ENCODE data around the gene DCK.
"Not testable (repeated sequence)": the region's sequence is repeated elsewhere in the genome, so short reads cannot be mapped to it uniquely, and the experiment has no call there.

Gene DCK

GRCh38 chr4:71001363-71001762 lies 7.9 kb downstream of the DCK start:
- DNase-seq (ENCODE audit: low read depth in 3 of 3) = not testable (repeated sequence)

- DNase-seq (ENCODE audit: low read depth in 3 of 3) = no peak
Measured at GRCh38 chr4:71004281-71004851, 10.9 kb downstream of the DCK start.

GRCh38 chr4:71005025-71005424 lies 11.6 kb downstream of the DCK start:
- not testable (repeated sequence) for DNase-seq (ENCODE audit: low read depth in 3 of 3)

- no peak for DNase-seq (ENCODE audit: low read depth in 3 of 3)
Measured at GRCh38 chr4:71006203-71006907, 12.9 kb downstream of the DCK start.

GRCh38 chr4:71008196-71008595 lies 14.7 kb downstream of the DCK start:
- DNase-seq (ENCODE audit: low read depth in 3 of 3) = no peak

- no peak for DNase-seq (ENCODE audit: low read depth in 3 of 3)
Measured at GRCh38 chr4:71009086-71009485, 15.6 kb downstream of the DCK start.

- no peak for DNase-seq (ENCODE audit: low read depth in 3 of 3)
Measured at GRCh38 chr4:71009890-71010588, 16.6 kb downstream of the DCK start.

- DNase-seq (ENCODE audit: low read depth in 3 of 3) = no peak
Measured at GRCh38 chr4:71011451-71011850, 18.0 kb downstream of the DCK start.

- DNase-seq (ENCODE audit: low read depth in 3 of 3) = not testable (repeated sequence)
Measured at GRCh38 chr4:71017391-71017790, 23.9 kb downstream of the DCK start.

- DNase-seq (ENCODE audit: low read depth in 3 of 3) = no peak
Measured at GRCh38 chr4:71020611-71021010, 27.2 kb downstream of the DCK start.

- DNase-seq (ENCODE audit: low read depth in 3 of 3) = no peak
Measured at GRCh38 chr4:71025654-71026053, 32.2 kb downstream of the DCK start.

- no peak for DNase-seq (ENCODE audit: low read depth in 3 of 3)
Measured at GRCh38 chr4:71026086-71026485, 32.6 kb downstream of the DCK start.

- DNase-seq (ENCODE audit: low read depth in 3 of 3) = no peak
Measured at GRCh38 chr4:71027611-71028010, 34.2 kb downstream of the DCK start.

GRCh38 chr4:71029504-71029903 lies 36.1 kb downstream of the DCK start:
- DNase-seq (ENCODE audit: low read depth in 3 of 3) = no peak

- DNase-seq (ENCODE audit: low read depth in 3 of 3) = not testable (repeated sequence)
Measured at GRCh38 chr4:71032106-71032505, 38.7 kb downstream of the DCK start.

GRCh38 chr4:71045256-71045655 lies 51.8 kb downstream of the DCK start:
- DNase-seq (ENCODE audit: low read depth in 3 of 3) = no peak

GRCh38 chr4:71049395-71049794 lies 55.9 kb downstream of the DCK start:
- DNase-seq (ENCODE audit: low read depth in 3 of 3) = no peak

- no peak for DNase-seq (ENCODE audit: low read depth in 3 of 3)
Measured at GRCh38 chr4:71050809-71051208, 57.4 kb downstream of the DCK start.

- DNase-seq (ENCODE audit: low read depth in 3 of 3) = no peak
Measured at GRCh38 chr4:71052034-71052433, 58.6 kb downstream of the DCK start.

- no peak for DNase-seq (ENCODE audit: low read depth in 3 of 3)
Measured at GRCh38 chr4:71052716-71053115, 59.3 kb downstream of the DCK start.

- DNase-seq (ENCODE audit: low read depth in 3 of 3) = not testable (repeated sequence)
Measured at GRCh38 chr4:71053613-71054012, 60.2 kb downstream of the DCK start.

- DNase-seq (ENCODE audit: low read depth in 3 of 3) = not testable (repeated sequence)
Measured at GRCh38 chr4:71059573-71059972, 66.1 kb downstream of the DCK start.

- no peak for DNase-seq (ENCODE audit: low read depth in 3 of 3)
Measured at GRCh38 chr4:71062436-71062835, 69.0 kb downstream of the DCK start.

Data from stimulated activated CD4-positive, alpha-beta T cell treated with anti-CD3 and anti-CD28 coated beads, TNF-alpha, amount 100 ng/mL, for 48 hours (primary cell).